GM21786 (cell line): ENCODE measurements around the gene SLC16A8.

Experiments
- ATAC-seq: cut with Tn5 transposase; IDR thresholded peaks from one replicate; pipeline ENCODE4 v1.9.1; 2021; ENCODE audit not compliant: unreplicated experiment

The SLC16A8 gene

DNA sequence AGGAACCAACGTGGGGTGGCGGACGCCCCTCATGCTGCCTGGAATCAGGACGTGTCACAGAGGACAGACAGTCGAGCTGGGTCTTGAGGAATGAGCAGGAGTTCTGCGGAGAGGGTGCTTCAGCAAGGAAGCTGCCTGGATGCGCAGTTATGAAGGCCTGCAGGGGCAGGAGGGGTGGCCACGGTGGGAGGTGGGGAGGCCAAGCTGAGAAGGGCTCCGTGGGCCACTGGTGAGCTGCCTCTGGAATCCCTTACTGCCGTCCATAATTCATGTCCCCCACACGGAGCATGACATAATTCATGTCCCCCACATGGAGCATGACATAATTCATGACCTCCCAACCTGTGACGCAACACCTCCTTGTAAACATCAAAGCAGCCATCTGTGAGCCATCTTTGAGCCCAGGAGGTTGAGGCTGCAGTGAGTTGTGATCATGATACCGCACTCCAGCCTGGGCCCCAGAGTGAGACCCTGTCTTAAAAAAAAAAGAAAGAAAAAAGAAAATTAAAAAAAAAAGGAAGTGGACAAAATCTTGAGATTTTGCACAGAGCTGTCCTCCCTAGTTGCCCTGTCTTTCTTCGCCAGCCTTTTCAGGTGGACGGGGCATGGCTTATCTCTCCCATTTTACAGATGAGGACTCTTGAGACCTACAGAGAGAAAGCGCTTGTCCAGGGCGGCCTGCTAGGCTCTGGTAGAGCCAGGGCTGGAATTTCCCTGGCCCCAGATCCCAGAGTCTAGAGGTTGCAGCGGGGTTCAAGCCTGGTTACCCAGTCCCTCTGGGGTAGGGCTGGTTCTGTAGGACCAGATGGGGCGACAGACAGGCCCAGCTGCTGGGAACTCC is 51.1 kb downstream of the SLC16A8 start:
- ATAC-seq = no peak

- no peak for ATAC-seq
Measured at GRCh38 chr22:38031491-38031890, 52.5 kb downstream of the SLC16A8 start.

GRCh38 chr22:38030311-38031133 is 53.5 kb downstream of the SLC16A8 start:
- ATAC-seq = no peak

- ATAC-seq = no peak
Measured at GRCh38 chr22:38029901-38030300, 54.1 kb downstream of the SLC16A8 start.

DNA sequence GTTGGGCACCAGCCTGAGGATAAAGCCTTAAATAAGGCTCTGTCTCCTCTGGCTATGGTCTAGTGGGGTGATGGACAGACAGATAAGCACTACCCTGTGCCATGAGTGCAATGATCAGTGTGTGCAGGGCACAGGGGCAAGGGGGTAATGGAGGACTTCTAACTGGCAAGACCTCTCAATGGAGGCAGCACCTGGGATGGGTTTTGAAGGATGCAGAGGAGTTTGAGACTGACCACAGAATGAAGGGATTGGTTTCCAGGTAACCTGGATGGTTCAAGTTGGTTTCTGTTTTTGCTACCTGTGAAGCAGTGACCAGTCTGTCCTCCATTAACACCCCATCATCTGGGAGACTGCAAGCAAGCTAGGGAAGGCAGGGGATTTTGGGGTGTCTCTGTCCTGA is 54.6 kb downstream of the SLC16A8 start:
- no peak for ATAC-seq

GRCh38 chr22:38028344-38029130 is 55.4 kb downstream of the SLC16A8 start:
- ATAC-seq = no peak
